NCI-H1048 (cell line): ENCODE measurements around the gene ZNF337.

Experiments used
- DNase-seq: peaks from one replicate; lab custom pipeline; 2025; lab: John Stamatoyannopoulos, UW

ZNF337 gene

GRCh38 chr20:25629816-25630499 is 66.7 kb downstream of the ZNF337 start:
- DNase-seq: no peak

GRCh38 chr20:25626779-25627178 is 69.9 kb downstream of the ZNF337 start:
- DNase-seq: no peak

GRCh38 chr20:25624500-25624939 is 72.1 kb downstream of the ZNF337 start:
- no peak for DNase-seq
